AG20443 (cell line): ENCODE results near the gene SEC16A.

ENCODE experiments used
- DNase-seq: peaks from one replicate; pipeline ENCODE4 v3.0.0; 2012; ENCODE audit warnings: low spot score, mixed read lengths

SEC16A gene

DNA sequence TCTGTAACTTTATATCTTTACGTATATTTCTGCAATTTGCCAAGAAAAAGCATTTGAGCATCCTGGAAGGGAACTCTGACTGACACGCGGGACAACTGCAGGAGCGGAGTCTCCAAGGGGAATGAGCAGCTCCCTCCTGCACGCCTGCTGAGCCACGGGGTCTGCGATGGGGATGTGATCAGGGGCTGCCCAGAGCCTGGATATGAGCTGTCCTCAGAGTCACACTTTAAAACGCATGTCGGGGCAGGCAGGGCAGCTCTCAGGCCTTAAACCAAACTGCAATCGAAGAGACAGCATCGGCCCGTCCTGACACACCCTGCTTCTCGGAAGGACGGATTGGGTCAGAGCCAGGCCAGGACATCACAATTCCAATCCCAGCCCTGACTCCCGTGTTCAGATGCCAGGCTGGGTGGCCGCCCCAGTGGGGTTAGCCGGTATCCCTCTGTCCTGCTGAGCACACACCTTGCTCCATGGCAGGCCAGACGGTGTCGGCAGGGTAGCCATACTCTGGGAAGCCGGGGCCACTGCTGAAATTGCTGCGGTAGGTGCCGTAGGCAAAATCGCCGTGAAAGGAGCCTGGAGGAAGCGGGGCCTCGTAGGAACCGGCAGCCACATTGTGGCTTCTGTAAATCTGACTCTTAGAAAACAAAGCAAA is 17.2 kb downstream of the SEC16A start:
- DNase-seq = no peak

DNA sequence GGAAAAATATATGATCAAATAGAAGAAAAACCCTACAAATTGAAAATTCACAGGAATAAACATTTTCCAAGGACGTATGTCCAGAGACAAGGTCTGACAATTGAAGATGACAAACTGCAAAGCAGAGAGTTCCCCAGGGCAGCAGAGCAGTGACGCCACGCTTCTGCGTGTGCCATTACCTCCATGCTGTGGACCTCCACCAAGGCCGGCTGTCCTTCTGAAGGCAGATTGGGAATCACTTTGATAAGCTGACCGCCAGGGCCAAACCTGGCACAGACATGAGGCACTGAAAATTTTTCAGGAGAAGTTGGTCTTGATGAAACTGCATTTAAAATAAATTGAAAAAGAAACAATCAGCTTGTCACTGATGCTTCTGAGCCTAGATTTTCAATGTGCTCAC is 18.6 kb downstream of the SEC16A start:
- no peak for DNase-seq

DNA sequence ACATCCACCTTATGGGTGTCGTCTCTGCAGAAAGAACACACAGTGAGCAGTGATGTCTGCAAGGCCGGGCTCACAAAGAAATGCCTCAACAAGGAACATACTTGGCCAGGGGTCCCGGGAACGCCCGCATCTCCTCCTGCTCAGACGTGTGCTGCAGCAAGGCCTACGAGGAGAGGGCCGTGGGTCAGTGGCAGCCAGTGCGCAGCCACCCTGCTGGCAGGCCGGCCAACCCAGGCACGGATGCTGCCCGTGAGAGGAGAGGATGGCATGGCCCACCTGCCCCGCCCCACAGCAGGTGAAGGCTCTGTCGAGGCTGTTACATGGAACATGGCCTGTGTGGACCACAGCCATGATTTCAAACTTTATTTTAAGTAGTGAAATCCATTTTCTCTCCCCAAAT is 19.3 kb downstream of the SEC16A start:
- no peak for DNase-seq

DNA sequence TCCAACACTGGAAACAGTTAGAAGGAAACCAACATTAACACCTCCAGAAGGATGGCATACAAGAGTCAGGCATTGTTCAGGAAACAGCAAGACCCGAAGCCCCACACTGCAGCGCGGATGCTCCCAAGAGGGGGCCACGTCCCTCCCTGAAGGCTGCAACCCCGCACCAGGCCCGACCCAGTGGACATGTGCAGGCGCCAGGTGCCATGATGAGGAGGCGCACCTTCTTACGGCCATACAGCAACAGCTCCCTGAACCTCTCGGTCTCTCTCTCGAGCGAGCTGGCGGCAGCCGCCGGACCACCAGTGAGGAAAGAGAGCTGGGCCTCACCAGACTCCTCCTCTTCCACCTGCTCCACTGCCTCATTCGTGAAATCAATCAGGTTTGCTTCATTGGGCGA is 20.2 kb downstream of the SEC16A start:
- no peak for DNase-seq

DNA sequence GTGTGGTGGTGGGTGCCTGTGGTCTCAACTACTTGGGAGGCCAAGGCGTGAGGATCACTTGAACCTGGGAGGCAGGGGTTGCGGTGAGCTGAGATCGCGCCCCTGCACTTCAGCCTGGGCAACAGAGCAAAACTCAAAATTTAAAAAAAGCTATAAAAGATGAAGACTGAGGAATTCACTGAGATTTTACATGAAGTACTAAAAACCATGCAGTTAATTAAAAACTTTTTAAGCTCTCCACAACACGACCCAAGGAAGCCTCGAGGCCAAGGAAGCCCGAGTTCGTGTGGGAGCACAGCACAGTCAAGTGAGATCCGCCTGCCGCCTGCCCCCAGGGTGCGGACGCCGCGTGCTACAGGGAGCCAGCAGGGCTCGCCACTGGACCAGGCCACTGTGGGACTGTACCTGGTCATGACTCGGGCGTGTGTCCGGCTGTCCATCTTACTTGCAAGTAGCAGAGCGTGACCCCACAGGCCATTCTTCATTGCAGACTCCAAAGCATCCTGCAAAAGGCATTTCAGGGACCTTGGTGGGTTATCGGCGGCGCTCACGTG is 22.0 kb downstream of the SEC16A start:
- DNase-seq = no peak

DNA sequence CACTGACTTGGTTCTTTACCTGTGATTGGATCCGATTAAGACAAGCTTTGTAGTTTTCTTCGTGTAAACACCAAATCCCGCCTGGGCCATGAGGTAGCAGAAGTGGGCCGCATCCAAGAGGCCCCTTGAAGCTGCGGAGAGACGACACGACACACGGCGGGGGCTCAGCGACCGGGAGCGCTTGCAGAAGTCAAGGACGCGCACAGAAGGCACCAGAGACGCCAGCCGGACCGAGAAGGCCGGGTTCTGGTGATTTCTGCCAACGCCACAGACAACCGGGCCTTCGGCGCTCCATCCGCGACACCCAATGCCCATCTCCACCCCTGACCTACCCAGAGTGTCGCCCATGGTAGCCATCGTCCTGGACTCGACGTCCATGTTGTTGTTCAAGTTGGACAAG is 23.4 kb downstream of the SEC16A start:
- no peak for DNase-seq

DNA sequence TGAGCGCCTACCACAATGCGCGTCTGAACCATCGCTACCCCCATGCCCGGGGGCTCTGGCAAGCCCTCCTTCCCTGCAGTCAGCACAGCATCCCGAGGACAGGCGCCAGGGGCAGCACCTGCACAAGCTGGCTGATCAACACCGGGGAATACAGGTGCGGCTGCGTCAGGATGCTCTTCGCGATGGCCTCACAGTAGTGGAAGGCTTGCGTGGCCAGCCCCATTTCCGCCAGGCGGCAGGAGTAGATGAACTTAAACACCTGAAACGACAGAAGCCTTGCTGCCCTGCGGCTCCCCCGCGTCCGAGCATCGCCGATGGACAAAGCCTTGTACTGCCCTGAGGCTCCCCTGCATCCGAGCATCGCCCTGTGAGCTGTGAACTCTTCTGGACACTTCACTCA is 25.5 kb downstream of the SEC16A start:
- DNase-seq = no peak

DNA sequence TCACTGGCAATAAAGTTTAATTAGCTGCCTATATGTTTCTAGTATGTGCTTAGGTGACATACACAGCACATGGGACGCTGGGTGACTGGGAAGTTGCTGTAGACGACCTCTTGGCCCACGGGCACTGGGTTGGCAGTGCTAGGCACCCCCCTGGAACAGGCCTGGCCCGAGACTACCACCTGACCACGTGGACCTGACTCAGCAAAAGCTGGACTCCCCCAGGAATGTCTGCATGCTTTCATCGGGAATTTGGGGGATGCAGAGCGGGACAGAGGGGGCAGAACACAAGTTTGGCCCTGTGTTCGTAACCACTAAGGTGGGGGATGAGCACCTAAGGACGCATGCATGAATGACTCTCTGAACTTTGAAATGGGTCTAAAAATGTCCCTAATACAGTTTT is 26.6 kb downstream of the SEC16A start:
- DNase-seq = no peak

DNA sequence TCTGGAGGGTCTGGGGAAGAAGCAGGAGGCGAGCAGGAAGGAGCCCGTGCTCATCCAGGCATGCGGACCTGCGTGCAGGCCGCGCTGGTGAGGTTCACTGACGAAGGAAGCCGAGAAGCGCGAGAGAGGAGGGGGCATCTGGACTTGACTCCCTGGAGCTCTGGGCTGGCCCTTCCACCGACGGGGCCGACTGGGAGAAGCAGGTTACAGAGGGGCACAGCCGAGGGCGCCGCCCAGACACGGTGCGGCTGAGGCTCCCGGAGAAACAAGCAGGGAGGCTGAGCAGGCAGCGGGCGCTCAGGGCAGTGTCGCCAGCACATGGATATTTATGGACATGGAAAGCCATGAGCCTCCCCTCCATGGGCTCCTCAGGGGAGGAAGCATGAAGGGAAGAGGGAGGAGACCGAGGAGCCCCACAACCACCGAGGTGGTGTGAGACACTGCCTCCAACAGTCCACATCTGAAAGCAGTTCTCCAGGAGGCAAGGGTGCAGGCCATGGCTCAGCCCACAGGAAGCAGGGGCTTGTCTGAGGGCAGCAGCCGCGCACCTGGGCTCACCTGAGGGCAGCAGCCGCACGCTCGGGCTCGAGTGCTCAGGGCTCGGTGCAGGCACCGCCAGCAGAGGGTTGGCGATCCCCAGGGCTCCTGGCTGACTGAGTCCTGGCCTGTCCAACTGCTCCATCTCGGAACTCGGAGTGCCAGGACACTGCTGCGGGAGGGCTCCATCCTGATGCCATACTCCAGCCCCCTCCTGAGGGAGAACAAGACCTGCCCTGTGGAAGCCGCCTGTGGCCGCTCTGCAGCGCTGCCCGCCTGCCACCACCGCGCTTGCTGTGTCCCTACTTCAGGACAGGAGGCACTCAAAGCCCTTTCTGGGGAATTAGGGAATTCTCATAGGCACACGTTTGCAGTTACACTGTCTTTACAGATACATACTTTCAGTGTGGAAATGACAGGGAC is 27.5 kb downstream of the SEC16A start:
- no peak for DNase-seq

DNA sequence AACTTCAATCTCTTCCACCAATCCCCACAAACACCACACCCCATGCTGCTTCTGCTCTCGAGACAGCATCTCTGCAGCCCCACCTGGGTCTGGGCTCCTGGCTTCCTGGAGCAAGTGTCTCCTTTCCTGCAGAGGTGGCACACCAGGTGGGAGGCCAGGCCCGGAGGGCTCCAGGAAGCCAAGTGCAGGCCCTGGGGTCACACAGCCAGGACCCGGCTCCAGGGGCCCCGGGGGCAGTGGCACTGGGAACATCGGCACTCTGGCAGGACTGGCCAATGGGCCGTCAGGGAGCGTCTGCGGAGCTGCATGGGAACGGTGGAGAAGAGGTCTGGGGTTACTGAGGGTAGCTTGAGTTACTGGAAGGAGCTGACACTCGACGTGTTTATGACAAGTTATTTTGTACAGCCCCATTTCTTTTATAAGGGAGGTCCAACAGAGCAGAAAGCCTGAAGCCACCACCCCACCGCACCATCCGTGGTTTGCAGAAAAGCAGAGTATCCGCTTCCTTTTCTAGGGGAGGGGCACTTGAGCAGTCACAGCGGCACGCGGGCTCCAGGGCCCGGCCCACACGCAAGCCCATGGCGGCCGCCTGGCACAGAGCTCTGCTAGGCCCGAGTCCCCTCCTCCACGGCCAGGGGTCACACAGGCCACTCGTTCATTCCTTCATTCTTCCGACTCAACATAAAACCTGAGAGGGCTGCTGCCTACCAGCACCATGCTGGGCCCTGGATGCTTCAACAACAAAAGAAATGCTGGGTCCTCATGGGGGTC is 28.6 kb downstream of the SEC16A start:
- no peak for DNase-seq

DNA sequence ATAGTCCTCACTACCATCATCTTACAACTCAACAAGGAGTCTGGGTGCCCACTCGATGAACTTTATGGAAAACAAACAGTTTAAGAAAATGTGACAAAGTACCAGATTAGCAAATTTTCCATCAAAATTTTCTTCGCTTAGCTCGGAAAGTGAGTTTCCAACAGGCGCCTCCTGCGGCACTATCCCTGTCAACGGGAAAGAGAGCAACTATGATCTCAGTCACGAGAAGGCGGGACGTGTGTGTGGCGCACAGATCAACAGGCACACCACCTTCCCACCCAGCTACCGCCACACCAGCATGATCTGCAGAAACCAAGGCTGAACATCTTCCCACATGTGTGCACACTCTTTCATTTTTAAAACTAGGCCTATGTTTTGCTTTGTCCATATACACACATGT is 29.5 kb downstream of the SEC16A start:
- DNase-seq = no peak

DNA sequence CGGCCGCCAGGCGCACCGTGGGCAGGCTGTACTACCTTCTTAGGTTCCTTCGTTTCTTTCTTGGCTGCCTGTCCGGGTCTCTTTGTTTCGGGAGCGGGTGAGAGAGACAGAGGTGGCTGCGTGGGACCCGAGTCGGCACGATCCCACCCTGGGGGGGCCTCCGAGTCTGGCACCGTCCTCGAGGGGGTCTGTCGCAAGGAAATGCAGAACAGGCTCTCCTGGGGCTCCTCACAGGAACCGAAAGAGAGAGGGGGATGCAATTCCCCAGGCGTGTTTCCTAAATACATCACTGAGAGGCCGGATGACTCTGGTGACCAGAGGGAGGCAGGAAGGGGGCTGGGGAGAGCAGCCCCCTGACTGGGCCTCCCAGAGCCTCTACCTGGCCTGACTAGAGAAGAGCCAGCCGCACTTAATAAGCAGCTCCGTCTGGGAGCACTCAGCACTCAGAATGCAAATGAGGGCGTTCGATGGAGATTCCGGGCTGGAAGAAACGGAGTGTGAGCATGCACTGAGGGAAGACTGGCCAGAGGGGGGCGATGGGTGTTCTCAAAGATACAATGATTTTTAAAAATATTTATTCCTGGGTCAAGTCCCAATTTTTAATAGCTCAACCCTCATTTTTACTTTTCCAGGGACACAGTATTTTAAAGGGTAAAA is 31.5 kb downstream of the SEC16A start:
- no peak for DNase-seq

DNA sequence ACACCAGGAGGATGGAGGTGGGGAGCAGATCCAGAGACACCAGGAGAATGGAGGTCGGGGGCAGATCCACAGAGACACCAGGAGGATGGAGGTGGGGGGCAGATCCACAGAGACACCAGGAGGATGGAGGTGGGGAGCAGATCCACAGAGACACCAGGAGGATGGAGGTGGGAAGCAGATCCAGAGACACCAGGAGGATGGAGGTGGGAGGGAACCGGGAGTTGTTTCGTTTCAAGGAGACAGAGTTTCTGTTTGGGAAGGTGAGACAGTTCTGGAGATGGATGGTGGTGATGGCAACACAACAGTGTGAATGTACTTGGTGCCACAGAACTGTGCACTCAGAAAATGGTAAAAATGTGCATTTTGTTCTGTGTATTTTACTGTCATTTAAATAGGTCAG is 34.2 kb downstream of the SEC16A start:
- no peak for DNase-seq

DNA sequence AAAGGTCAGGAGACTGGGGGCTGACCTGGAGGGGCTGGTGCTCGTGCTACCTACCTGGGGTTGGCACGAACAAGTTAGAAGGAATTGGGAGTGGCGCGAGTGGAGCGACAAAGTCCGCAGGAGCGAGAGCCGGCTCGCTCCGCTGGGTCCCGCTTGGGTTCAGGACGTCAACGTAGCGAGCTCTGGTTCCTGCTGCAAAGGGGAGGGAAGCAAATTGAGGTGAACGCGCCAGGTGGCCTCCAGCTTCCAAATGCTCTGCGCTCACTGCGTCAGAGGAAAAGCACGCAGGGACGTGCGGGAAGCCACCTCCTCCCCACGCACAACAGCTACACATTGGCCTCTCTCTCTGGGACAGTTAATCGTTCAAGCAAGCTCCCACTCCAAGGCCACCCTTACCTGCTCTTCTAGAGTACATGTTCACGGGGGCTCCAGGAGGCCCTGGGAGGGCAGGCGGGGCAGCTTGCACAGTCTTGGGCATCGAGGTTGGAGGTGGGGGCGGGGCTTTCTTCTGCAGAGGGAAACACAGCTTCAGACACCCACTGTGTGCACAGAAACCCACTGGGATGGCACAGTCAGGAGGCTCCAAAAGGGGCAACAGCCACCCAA is 35.6 kb downstream of the SEC16A start:
- DNase-seq = no peak

DNA sequence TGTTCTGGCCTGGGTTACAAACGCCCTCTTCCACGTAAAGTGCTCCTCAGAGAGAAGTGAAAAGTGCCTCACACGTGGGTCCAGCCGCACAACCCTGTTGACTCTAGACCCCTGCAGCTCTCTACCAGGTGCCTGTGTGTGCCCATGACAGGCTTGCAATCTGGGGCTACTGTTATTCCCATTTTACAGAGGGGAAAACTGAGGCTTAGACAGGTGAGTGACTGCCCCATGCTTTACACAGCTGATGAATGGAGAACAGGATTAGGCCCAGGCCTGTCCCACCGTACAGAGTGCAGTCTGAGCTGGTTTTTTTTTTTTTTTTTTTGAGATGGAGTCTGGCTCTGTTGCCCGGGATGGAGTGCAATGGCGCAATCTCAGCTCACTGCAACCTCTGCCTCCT is 37.0 kb downstream of the SEC16A start:
- DNase-seq = no peak

DNA sequence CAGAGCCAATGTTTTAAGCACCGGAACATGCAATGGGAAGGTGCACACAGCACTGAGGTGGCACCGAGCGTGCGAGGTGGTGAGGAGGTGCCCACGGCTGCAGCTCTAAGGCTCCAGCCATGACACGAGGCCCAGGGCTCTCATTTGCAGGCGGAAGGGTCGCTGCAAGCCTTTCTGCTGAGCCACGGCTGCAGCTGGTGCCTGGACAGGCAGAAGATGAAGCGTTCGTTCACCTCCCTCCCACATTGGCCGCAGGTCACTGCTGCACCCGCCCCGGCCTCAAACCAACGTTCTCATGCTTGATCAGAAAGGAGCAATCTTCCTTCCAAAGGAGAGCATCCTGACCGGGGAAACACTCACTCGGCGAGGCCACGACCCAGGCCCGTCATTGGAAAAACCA is 38.7 kb downstream of the SEC16A start:
- DNase-seq = no peak

DNA sequence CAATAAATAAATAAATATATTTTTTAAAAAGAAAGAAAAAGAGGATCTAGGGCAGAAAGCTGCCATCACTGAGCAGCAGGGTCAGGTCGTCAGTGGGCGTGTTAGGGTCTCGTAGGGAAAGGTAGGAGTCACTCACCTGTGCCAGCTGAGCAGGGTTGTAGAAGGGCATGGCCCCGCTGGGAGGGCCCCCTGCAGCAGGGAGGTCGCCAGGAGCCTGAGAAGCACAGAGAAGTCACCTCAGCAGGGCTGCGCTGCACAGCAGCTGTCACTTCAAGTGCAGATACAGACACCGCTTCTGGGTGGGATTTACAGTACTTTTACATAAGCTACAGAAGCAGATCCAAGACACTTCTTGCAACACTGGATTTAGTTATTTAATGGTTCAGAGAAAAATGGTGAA is 39.2 kb downstream of the SEC16A start:
- DNase-seq = no peak

DNA sequence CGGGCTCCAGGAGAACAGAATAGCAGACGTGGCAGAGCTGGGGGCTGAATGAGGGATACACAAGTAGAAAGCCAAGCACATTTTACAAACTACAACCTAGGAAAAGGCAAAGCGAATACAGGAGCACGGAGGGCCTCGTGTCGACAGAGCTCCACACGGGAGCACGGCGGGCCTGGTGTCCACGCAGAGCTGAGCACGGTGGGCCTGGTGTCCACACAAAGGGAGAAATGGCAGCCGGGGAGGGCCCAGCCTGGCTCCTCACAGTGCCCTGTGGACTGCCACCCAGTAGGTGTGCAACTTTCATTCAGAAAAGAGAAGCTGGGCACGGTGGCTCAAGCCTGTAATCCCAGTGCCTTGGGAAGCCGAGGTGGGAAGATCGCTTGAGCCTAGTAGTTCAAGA is 39.8 kb downstream of the SEC16A start:
- DNase-seq = no peak

DNA sequence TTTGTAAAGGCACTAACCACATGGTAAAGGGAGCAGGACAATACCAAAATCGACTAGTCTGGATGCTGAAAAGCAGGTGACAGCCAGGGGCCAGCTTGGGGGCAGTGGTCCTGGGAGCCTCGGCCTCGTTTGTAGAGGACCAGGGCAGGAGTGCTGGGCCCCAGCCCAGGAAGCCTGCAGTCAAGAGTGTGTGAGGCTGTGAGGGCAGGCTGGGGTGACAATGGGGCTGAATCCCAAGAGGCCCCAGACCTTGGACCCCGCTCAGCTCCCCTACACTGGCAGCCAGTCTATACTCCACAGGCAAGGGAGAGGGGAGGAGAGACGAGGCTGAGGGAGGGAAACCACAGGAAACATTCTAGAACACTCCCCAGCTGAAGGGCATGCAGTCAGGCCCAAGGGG is 40.6 kb downstream of the SEC16A start:
- no peak for DNase-seq

DNA sequence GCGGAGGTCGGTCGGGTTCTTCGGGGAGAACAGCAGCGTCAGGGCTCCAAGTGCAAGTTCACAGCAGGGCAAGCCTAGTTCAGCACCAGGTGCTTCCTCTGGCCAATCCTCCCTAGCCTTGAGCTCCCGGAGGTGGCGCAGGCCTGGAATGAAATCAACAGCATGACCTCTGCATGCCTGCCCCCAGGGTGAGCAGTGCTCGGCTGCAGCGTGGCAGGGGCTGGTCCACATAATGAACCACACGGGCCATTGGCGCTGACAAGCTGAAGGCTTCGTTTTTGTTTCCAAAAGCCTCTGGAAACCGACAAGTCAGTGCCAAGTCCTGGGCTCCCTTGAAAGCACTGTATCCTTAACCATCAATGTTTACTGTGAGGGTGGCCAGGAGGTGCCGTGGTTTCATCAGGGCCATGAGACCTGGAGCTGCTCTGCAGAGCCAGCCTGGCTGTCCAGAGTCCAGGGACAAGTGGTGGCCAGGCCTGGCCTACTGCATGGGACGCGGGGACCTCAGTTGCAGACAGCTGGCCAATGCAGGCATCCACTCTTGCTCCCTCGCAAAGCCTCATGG is 41.1 kb downstream of the SEC16A start:
- no peak for DNase-seq

DNA sequence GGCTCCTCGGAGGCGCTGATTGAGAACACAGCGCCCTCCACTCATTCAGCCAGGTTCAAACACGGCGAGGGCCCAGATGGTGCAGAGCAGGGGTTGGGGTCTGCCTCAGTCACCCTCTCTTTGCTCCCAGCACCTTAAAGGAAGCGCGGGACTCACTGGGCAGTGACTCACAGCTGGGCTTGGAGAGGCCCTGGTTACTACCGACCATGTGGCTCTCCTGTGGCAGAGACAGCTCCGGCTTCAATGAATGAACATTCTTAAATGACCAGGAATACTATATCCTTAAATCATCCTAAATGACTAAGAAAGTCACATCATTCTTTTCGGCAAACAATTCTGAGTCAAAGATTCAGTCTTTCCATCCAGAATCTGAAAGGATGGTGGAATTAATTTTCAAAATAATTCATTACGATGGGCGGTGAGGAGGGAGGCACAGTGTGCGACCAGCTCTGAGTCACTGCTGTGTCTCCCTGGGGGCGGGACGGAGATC is 41.6 kb downstream of the SEC16A start:
- no peak for DNase-seq
